ENCODE results near the gene AMER2.

The AMER2 gene

GRCh38 chr13:25203127-25203740, 31.1 kb upstream of the AMER2 start:
- Histone ChIP-seq H3K36me3 (ENCODE audit: insufficient read depth, low read length) (no peaks in the 10 kb centered on the region), H3K9ac (ENCODE audit: low read depth, low read length) (no peak overlapping the region), H3K27me3 (ENCODE audit: control insufficient read depth, insufficient read depth, low read length) (peaks cover 20% of the 10 kb centered on the region), H3K4me2 (ENCODE audit: low read length) (no peak overlapping the region), H3K4me1 (ENCODE audit: control insufficient read depth, insufficient read depth, low read length) (no peaks in the 10 kb centered on the region), H3K4me3 (ENCODE audit: low read length) (no peak overlapping the region), H3K9me3 (replicated peaks; ENCODE audit: low read length) (no peaks in the 10 kb centered on the region)

- Histone ChIP-seq H3K9me3 (replicated peaks; ENCODE audit: low read length) (no peaks in the 10 kb centered on the region), H3K4me1 (ENCODE audit: control insufficient read depth, insufficient read depth, low read length) (no peaks in the 10 kb centered on the region), H3K4me2 (ENCODE audit: low read length) (no peak overlapping the region), H3K9ac (ENCODE audit: low read depth, low read length) (no peak overlapping the region), H3K36me3 (ENCODE audit: insufficient read depth, low read length) (no peaks in the 10 kb centered on the region), H3K4me3 (ENCODE audit: low read length) (no peak overlapping the region), H3K27me3 (ENCODE audit: control insufficient read depth, insufficient read depth, low read length) (peaks cover 21% of the 10 kb centered on the region)
Observed at GRCh38 chr13:25200783-25201182, 28.7 kb upstream of the AMER2 start.

- Histone ChIP-seq H3K9me3 (replicated peaks; ENCODE audit: low read length) (no peaks in the 10 kb centered on the region), H3K9ac (ENCODE audit: low read depth, low read length) (no peak overlapping the region), H3K4me2 (ENCODE audit: low read length) (no peak overlapping the region), H3K27me3 (ENCODE audit: control insufficient read depth, insufficient read depth, low read length) (peaks cover 16% of the 10 kb centered on the region), H3K4me3 (ENCODE audit: low read length) (no peak overlapping the region), H3K36me3 (ENCODE audit: insufficient read depth, low read length) (no peaks in the 10 kb centered on the region), H3K4me1 (ENCODE audit: control insufficient read depth, insufficient read depth, low read length) (no peaks in the 10 kb centered on the region)
Observed at GRCh38 chr13:25198647-25199046, 26.6 kb upstream of the AMER2 start.

GRCh38 chr13:25196971-25197370, 24.9 kb upstream of the AMER2 start:
- no peak overlapping the region for H3K4me3 ChIP-seq (ENCODE audit: low read length)
- no peak overlapping the region for H3K4me2 ChIP-seq (ENCODE audit: low read length)
- no peaks in the 10 kb centered on the region for H3K4me1 ChIP-seq (ENCODE audit: control insufficient read depth, insufficient read depth, low read length)
- no peaks in the 10 kb centered on the region for H3K36me3 ChIP-seq (ENCODE audit: insufficient read depth, low read length)
- peaks cover 18% of the 10 kb centered on the region for H3K27me3 ChIP-seq (ENCODE audit: control insufficient read depth, insufficient read depth, low read length)
- no peak overlapping the region for H3K9ac ChIP-seq (ENCODE audit: low read depth, low read length)
- H3K9me3 ChIP-seq (replicated peaks; ENCODE audit: low read length), result no peaks in the 10 kb centered on the region

- H3K9ac ChIP-seq (ENCODE audit: low read depth, low read length), result no peak overlapping the region
- H3K36me3 ChIP-seq (ENCODE audit: insufficient read depth, low read length), result no peaks in the 10 kb centered on the region
- H3K4me1 ChIP-seq (ENCODE audit: control insufficient read depth, insufficient read depth, low read length), result no peaks in the 10 kb centered on the region
- H3K4me2 ChIP-seq (ENCODE audit: low read length), result no peak overlapping the region
- peaks cover 36% of the 10 kb centered on the region for H3K27me3 ChIP-seq (ENCODE audit: control insufficient read depth, insufficient read depth, low read length)
- H3K9me3 ChIP-seq (replicated peaks; ENCODE audit: low read length), result no peaks in the 10 kb centered on the region
- no peak overlapping the region for H3K4me3 ChIP-seq (ENCODE audit: low read length)
Observed at GRCh38 chr13:25192936-25193335, 20.8 kb upstream of the AMER2 start.

- no peaks in the 10 kb centered on the region for H3K4me1 ChIP-seq (ENCODE audit: control insufficient read depth, insufficient read depth, low read length)
- H3K27me3 ChIP-seq (ENCODE audit: control insufficient read depth, insufficient read depth, low read length), result peaks cover 37% of the 10 kb centered on the region
- no peak overlapping the region for H3K4me2 ChIP-seq (ENCODE audit: low read length)
- H3K9me3 ChIP-seq (replicated peaks; ENCODE audit: low read length), result no peaks in the 10 kb centered on the region
- H3K36me3 ChIP-seq (ENCODE audit: insufficient read depth, low read length), result no peaks in the 10 kb centered on the region
- no peak overlapping the region for H3K9ac ChIP-seq (ENCODE audit: low read depth, low read length)
- no peak overlapping the region for H3K4me3 ChIP-seq (ENCODE audit: low read length)
Observed at GRCh38 chr13:25192489-25192888, 20.4 kb upstream of the AMER2 start.

GRCh38 chr13:25192052-25192451, 20.0 kb upstream of the AMER2 start:
- Histone ChIP-seq H3K9me3 (replicated peaks; ENCODE audit: low read length) (no peaks in the 10 kb centered on the region), H3K4me3 (ENCODE audit: low read length) (no peak overlapping the region), H3K4me2 (ENCODE audit: low read length) (no peak overlapping the region), H3K36me3 (ENCODE audit: insufficient read depth, low read length) (no peaks in the 10 kb centered on the region), H3K27me3 (ENCODE audit: control insufficient read depth, insufficient read depth, low read length) (peaks cover 36% of the 10 kb centered on the region), H3K4me1 (ENCODE audit: control insufficient read depth, insufficient read depth, low read length) (no peaks in the 10 kb centered on the region), H3K9ac (ENCODE audit: low read depth, low read length) (no peak overlapping the region)

GRCh38 chr13:25190771-25191170, 18.7 kb upstream of the AMER2 start:
- Histone ChIP-seq H3K4me1 (ENCODE audit: control insufficient read depth, insufficient read depth, low read length) (no peaks in the 10 kb centered on the region), H3K27me3 (ENCODE audit: control insufficient read depth, insufficient read depth, low read length) (peaks cover 42% of the 10 kb centered on the region), H3K9me3 (replicated peaks; ENCODE audit: low read length) (no peaks in the 10 kb centered on the region), H3K4me3 (ENCODE audit: low read length) (no peak overlapping the region), H3K36me3 (ENCODE audit: insufficient read depth, low read length) (no peaks in the 10 kb centered on the region), H3K4me2 (ENCODE audit: low read length) (no peak overlapping the region), H3K9ac (ENCODE audit: low read depth, low read length) (no peak overlapping the region)

- H3K4me3 ChIP-seq (ENCODE audit: low read length), result no peak overlapping the region
- no peaks in the 10 kb centered on the region for H3K9me3 ChIP-seq (replicated peaks; ENCODE audit: low read length)
- peaks cover 46% of the 10 kb centered on the region for H3K27me3 ChIP-seq (ENCODE audit: control insufficient read depth, insufficient read depth, low read length)
- H3K4me2 ChIP-seq (ENCODE audit: low read length), result no peak overlapping the region
- no peak overlapping the region for H3K9ac ChIP-seq (ENCODE audit: low read depth, low read length)
- no peaks in the 10 kb centered on the region for H3K4me1 ChIP-seq (ENCODE audit: control insufficient read depth, insufficient read depth, low read length)
- H3K36me3 ChIP-seq (ENCODE audit: insufficient read depth, low read length), result no peaks in the 10 kb centered on the region
Observed at GRCh38 chr13:25190256-25190655, 18.2 kb upstream of the AMER2 start.

GRCh38 chr13:25187596-25187995, 15.5 kb upstream of the AMER2 start:
- Histone ChIP-seq H3K36me3 (ENCODE audit: insufficient read depth, low read length) (no peaks in the 10 kb centered on the region), H3K4me3 (ENCODE audit: low read length) (no peak overlapping the region), H3K9ac (ENCODE audit: low read depth, low read length) (no peak overlapping the region), H3K4me2 (ENCODE audit: low read length) (no peak overlapping the region), H3K9me3 (replicated peaks; ENCODE audit: low read length) (no peaks in the 10 kb centered on the region), H3K27me3 (ENCODE audit: control insufficient read depth, insufficient read depth, low read length) (peaks cover 50% of the 10 kb centered on the region), H3K4me1 (ENCODE audit: control insufficient read depth, insufficient read depth, low read length) (no peaks in the 10 kb centered on the region)

- Histone ChIP-seq H3K9ac (ENCODE audit: low read depth, low read length) (no peak overlapping the region), H3K36me3 (ENCODE audit: insufficient read depth, low read length) (no peaks in the 10 kb centered on the region), H3K4me2 (ENCODE audit: low read length) (no peak overlapping the region), H3K27me3 (ENCODE audit: control insufficient read depth, insufficient read depth, low read length) (peaks cover 44% of the 10 kb centered on the region), H3K9me3 (replicated peaks; ENCODE audit: low read length) (no peaks in the 10 kb centered on the region), H3K4me1 (ENCODE audit: control insufficient read depth, insufficient read depth, low read length) (no peaks in the 10 kb centered on the region), H3K4me3 (ENCODE audit: low read length) (no peak overlapping the region)
Observed at GRCh38 chr13:25186187-25186586, 14.1 kb upstream of the AMER2 start.

GRCh38 chr13:25181597-25181996, 9.5 kb upstream of the AMER2 start:
- Histone ChIP-seq H3K4me3 (ENCODE audit: low read length) (no peak overlapping the region), H3K36me3 (ENCODE audit: insufficient read depth, low read length) (no peaks in the 10 kb centered on the region), H3K4me1 (ENCODE audit: control insufficient read depth, insufficient read depth, low read length) (no peaks in the 10 kb centered on the region), H3K9me3 (replicated peaks; ENCODE audit: low read length) (no peaks in the 10 kb centered on the region), H3K27me3 (ENCODE audit: control insufficient read depth, insufficient read depth, low read length) (peaks cover 39% of the 10 kb centered on the region), H3K9ac (ENCODE audit: low read depth, low read length) (no peak overlapping the region), H3K4me2 (ENCODE audit: low read length) (no peak overlapping the region)

Measured in skeletal muscle satellite cell (primary cell).